GM23248 (cell line): Measurements from ENCODE around the gene COPS3. TPM values are rescaled to one million over a fixed set of nuclear protein-coding genes. Genes with fewer than 3 reads are reported as not detected.

Experiments
- DNase-seq: peaks from one replicate; pipeline ENCODE4 v3.0.0-alpha.2; 2015
- H2AFZ ChIP-seq: fragments of 200-600 bp; sonication (generic); 2 replicates; pipeline ENCODE4 v1.6.1; 2016; ENCODE audit warnings: antibody characterized with exemption
- H3F3A ChIP-seq: fragments of 200-600 bp; sonication (generic); 2 replicates; pipeline ENCODE4 v1.6.1; 2016; ENCODE audit warnings: mild to moderate bottlenecking, antibody characterized with exemption, mixed run types; ENCODE audit not compliant: insufficient read depth
- H3K27ac ChIP-seq: fragments of 200-600 bp; sonication (generic); 2 replicates; pipeline ENCODE4 v1.5.1; 2016; ENCODE audit warnings: mild to moderate bottlenecking
- H3K27me3 ChIP-seq: fragments of 200-600 bp; sonication (generic); replicated peaks from 2 replicates; pipeline ENCODE4 v1.6.1; 2016; ENCODE audit warnings: mild to moderate bottlenecking; ENCODE audit not compliant: insufficient read depth
- H3K36me3 ChIP-seq: fragments of 200-600 bp; sonication (generic); 2 replicates; pipeline ENCODE4 v1.6.1; 2016; ENCODE audit warnings: low read depth, mild to moderate bottlenecking
- H3K4me1 ChIP-seq: fragments of 200-600 bp; sonication (generic); 2 replicates; pipeline ENCODE4 v1.6.1; 2016; ENCODE audit warnings: mild to moderate bottlenecking; ENCODE audit not compliant: insufficient read depth
- H3K4me2 ChIP-seq: fragments of 200-600 bp; sonication (generic); one replicate; pipeline ENCODE4 v1.6.1; 2016; ENCODE audit warnings: mild to moderate bottlenecking; ENCODE audit not compliant: unreplicated experiment
- H3K4me3 ChIP-seq: fragments of 200-600 bp; sonication (generic); 2 replicates; pipeline ENCODE4 v1.5.1; 2016; ENCODE audit warnings: mild to moderate bottlenecking
- H3K79me2 ChIP-seq: fragments of 200-600 bp; sonication (generic); 2 replicates; pipeline ENCODE4 v1.6.1; 2016; ENCODE audit warnings: mild to moderate bottlenecking; ENCODE audit not compliant: insufficient read depth
- H3K9ac ChIP-seq: fragments of 200-600 bp; sonication (generic); 2 replicates; pipeline ENCODE4 v1.6.1; 2016; ENCODE audit warnings: mild to moderate bottlenecking
- H3K9me2 ChIP-seq: fragments of 200-600 bp; sonication (generic); 2 replicates; pipeline ENCODE4 v1.6.1; 2016; ENCODE audit warnings: mixed run types, mild to moderate bottlenecking, moderate library complexity; ENCODE audit not compliant: insufficient read depth
- H3K9me3 ChIP-seq: fragments of 200-600 bp; sonication (generic); one replicate; pipeline ENCODE4 v1.6.1; 2017; ENCODE audit warnings: low read depth
- H4K20me1 ChIP-seq: fragments of 200-600 bp; sonication (generic); 2 replicates; pipeline ENCODE4 v1.6.0; 2016; ENCODE audit not compliant: insufficient read depth
- EZH2 ChIP-seq: fragments of 200-600 bp; sonication (generic); IDR thresholded peaks from 2 replicates; pipeline ENCODE4 v1.6.1; 2018; ENCODE audit warnings: antibody characterized with exemption, mild to moderate bottlenecking; ENCODE audit not compliant: insufficient read depth, poor library complexity, severe bottlenecking
- EZH2phosphoT487 ChIP-seq: fragments of 200-600 bp; sonication (generic); IDR thresholded peaks from 2 replicates; pipeline ENCODE4 v1.6.1; 2018; ENCODE audit warnings: antibody characterized with exemption, moderate library complexity, mild to moderate bottlenecking, low read depth; ENCODE audit not compliant: insufficient read depth
- WGBS, 2 experiments: methylation state at CpG; one replicate each; pipeline ENCODE4 v1.1.6; 2015 to 2017; ENCODE audit warnings: low lambda C conversion rate in 2 of 2, low coverage in 1 of 2; ENCODE audit errors: missing lambda C conversion rate in 2 of 2; 5-methylcytosine and 5-hydroxymethylcytosine counted together
- in situ Hi-C: fragments of 300-500 bp; cut with MboI; formaldehyde crosslinking; loops from 2 replicates; pipeline ENCODE4 v1.15.0; 2020
- polyA plus RNA-seq: library from polyadenylated mRNA; unstranded; fragments of >200 nt; fragmentation: Nextera tagmentation; extraction: Ambion mirVana; gene quantifications from 2 replicates; pipeline ENCODE4 v1.2.1, GENCODE V29; 2016
- total RNA-seq: library from RNA; depleted of rRNA; stranded (reverse); fragments of >200 nt; shearing (Covaris generic); gene quantifications from 2 replicates; pipeline ENCODE4 v1.2.3, GENCODE V29; 2014; rRNA removed

The COPS3 gene
- total RNA-seq (93.3 and 94.3 TPM in 2 replicates), polyA plus RNA-seq (89.7 and 90.2 TPM in 2 replicates)

DNA sequence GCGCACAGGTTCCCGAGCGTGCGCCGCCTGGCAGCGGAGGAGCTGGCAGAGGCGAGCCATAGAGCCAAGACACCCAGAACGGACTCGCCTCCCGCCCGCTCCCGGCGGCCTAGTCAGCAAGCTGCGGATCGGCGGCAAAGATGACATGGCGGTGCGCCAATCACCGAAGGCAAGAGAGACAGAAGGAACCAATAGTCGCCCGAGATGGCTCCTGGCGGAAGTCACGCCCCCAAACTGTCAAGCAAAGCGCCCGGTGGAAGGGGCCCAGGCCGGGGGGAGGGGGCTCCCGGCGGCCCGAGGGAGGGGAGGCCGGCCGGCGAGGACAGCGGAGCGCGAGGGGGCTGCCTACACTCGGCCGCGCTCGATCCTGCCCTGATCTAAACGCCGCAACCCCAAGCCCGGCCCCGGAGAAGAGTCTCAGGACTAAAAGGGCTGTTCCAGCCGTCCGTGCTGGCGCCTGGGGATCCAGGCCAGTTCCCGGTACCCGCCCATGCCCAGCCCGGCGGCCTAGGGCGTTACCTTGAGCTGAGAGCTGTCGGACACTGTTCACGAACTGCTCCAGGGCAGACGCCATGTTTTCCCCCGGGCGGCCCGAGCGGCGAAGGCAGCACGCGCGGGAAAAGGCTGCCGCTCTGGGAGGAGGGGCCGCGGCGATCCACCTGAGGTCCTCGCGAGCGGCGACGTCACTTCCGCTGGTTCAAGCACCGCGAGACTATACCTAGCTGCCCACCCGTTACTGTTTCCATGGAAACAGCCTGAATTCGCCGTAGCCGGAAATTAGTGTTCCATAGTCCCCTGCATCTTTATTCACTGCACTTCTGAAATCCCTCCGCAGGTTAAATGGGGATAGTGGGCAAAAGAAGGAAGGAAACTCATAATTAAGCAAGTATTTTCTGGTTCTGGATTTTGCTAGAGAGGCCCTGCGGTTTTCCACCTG is at the start of gene COPS3:
Gene COPS3 (minus strand): TSS at position 634 of the 937 bp plus-strand sequence. CDS start 60 bp downstream, at position 574.
- no peaks in the 10 kb centered on the region for H3K9me3 ChIP-seq
- peaks cover 21% of the 10 kb centered on the region for H3K4me1 ChIP-seq
- peak within 1 kb of the TSS; percentile 99 for H3K4me2 ChIP-seq
- H3K4me3 ChIP-seq = peak within 1 kb of the TSS; percentile 89
- no peak for TF ChIP-seq EZH2
- no peak for TF ChIP-seq EZH2phosphoT487
- peak within 1 kb of the TSS; percentile 92 for H3K27ac ChIP-seq
- no peaks in the 10 kb centered on the region for H3K27me3 ChIP-seq
- H3K9ac ChIP-seq = peak within 1 kb of the TSS; percentile 94
- in situ Hi-C loops = no loop called here
- 1% methylated on average over 43 to 80 of the region's 80 CpGs for WGBS, 2 experiments
- DNase-seq = peak; percentile 100
- peaks cover 5% of the 10 kb centered on the region; the same call in 1 of the 2 replicates for H4K20me1 ChIP-seq
- no peaks in the 10 kb centered on the region for H3K36me3 ChIP-seq
- H3K79me2 ChIP-seq = peaks cover 45% of the 10 kb centered on the region
- peak within 1 kb of the TSS; percentile 99 for H2AFZ ChIP-seq
- H3F3A ChIP-seq = no peaks in the 10 kb centered on the region
- H3K9me2 ChIP-seq = no peaks in the 10 kb centered on the region

DNA sequence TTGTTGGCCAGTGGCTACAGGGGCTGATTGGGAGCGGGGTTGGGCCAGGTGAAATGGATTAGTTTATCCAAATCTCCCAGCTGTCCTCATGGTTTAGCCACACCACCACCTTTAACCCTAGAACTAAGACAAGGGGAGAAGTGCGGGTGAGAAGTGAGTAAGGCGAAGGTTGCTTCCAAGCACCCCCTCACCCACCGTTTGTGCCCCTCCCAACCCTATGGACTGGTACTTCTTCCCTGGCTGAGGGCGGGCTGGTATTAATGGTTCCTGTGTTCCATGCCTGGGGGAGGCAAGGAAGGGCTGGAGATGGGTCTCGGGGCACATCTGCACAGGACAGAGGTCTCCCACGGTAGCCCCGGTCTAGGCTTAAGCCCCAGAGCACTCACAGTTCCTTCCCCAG is 47.2 kb upstream of the COPS3 start:
- Histone ChIP-seq H3K9me2 (no peaks in the 10 kb centered on the region), H3K9ac (no peak overlapping the region), H3F3A (no peaks in the 10 kb centered on the region), H3K4me1 (no peaks in the 10 kb centered on the region), H3K36me3 (no peaks in the 10 kb centered on the region), H3K79me2 (no peaks in the 10 kb centered on the region), H3K4me3 (no peak overlapping the region), H3K4me2 (no peak overlapping the region), H3K27ac (no peak overlapping the region), H4K20me1 (no peaks in the 10 kb centered on the region), H3K9me3 (no peaks in the 10 kb centered on the region), H3K27me3 (no peaks in the 10 kb centered on the region), H2AFZ (no peak overlapping the region)
- WGBS, 2 experiments = 89 to 90% methylated on average over 8 of the region's 8 CpGs
- no peak for TF ChIP-seq EZH2phosphoT487
- TF ChIP-seq EZH2 = no peak
- DNase-seq = no peak
- in situ Hi-C loops = no loop called here

DNA sequence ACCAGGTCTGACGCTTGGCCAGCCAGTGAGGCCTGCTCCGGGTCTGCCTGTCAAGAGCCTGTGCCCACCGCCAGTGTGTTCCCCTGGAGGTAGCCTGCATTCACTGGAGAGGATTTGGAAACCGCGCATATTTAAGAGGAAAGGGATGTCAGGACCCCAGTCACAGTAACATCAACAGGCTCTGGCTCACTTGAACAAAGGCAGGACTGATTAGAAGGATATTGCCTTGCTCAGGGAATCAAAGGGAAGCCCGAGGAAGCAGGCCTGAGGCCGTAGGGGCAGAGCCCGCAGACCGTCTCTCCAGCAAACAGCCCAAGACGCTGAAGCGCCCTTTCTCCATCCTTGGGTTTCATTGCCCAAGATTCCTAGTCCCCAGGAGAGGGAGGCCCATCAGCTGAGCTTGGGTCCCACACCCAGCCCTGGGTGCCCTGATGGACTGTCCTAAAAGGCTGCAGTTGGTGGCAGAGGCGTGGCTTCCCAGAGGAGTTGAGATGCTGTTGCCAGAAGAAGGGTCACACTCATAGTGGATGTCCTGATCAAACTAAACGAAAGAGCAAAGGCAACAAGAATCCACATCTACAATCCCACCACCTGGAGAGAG is 45.3 kb upstream of the COPS3 start:
- no peak for DNase-seq
- Histone ChIP-seq H2AFZ (no peak overlapping the region), H3K4me1 (no peaks in the 10 kb centered on the region), H4K20me1 (no peaks in the 10 kb centered on the region), H3K79me2 (no peaks in the 10 kb centered on the region), H3K4me3 (no peak overlapping the region), H3K27ac (no peak overlapping the region), H3F3A (no peaks in the 10 kb centered on the region), H3K36me3 (no peaks in the 10 kb centered on the region), H3K4me2 (no peak overlapping the region), H3K27me3 (no peaks in the 10 kb centered on the region), H3K9me2 (no peaks in the 10 kb centered on the region), H3K9ac (no peak overlapping the region), H3K9me3 (no peaks in the 10 kb centered on the region)
- in situ Hi-C loops = no loop called here
- no peak for TF ChIP-seq EZH2phosphoT487
- no peak for TF ChIP-seq EZH2
- 90 to 93% methylated on average over 12 to 13 of the region's 13 CpGs for WGBS, 2 experiments

DNA sequence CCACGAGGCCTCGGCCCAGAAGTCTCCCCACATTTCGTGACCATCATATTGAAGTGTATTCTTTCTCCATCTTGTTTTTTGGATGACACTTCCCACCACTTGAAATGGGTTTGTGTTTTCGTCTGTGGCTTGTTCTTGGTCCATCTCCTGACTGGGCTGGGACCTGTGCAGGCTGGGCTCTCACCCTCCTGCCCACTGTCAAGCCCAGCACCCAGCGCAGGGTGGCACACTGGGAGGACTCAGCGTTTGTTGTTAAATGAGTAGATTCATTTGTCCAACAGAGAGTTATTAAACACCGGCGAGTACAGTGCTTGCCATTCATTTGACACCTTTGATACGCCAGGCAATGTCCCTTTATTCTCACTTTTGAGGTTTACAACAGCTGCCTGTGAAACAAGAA is 44.8 kb upstream of the COPS3 start:
- Histone ChIP-seq H2AFZ (no peak overlapping the region), H3K4me1 (no peaks in the 10 kb centered on the region)

More for the DNA sequence above, 44.8 kb upstream of the COPS3 start:
- Histone ChIP-seq H3K27ac (no peak overlapping the region), H3K4me3 (no peak overlapping the region), H3K4me2 (no peak overlapping the region), H3K9ac (no peak overlapping the region), H3K79me2 (no peaks in the 10 kb centered on the region), H3K36me3 (no peaks in the 10 kb centered on the region), H4K20me1 (no peaks in the 10 kb centered on the region), H3F3A (no peaks in the 10 kb centered on the region), H3K27me3 (no peaks in the 10 kb centered on the region), H3K9me3 (no peaks in the 10 kb centered on the region), H3K9me2 (no peaks in the 10 kb centered on the region)
- in situ Hi-C loops = no loop called here
- WGBS, 2 experiments = 84 to 86% methylated on average over 9 of the region's 9 CpGs
- TF ChIP-seq EZH2phosphoT487 (no peak), EZH2 (no peak)
- no peak for DNase-seq
